Nephron (organoid): ENCODE data around the gene JAKMIP2.

Source experiments
- H3K27ac Mint-ChIP-seq, 3 experiments: 2 replicates each; pipeline ENCODE4 v1.8.0; 2020; ENCODE audit warnings: mixed read lengths in 3 of 3, mild to moderate bottlenecking in 2 of 3, moderate library complexity in 1 of 3
- H3K27me3 Mint-ChIP-seq: 2 replicates; pipeline ENCODE4 v1.8.0; 2021; ENCODE audit warnings: low read depth, mild to moderate bottlenecking, moderate library complexity, mixed read lengths
- H3K36me3 Mint-ChIP-seq: 2 replicates; pipeline ENCODE4 v1.8.0; 2020; ENCODE audit warnings: low read depth, mixed read lengths
- H3K4me1 Mint-ChIP-seq: 2 replicates; pipeline ENCODE4 v1.8.0; 2020; ENCODE audit warnings: mixed read lengths
- H3K4me3 Mint-ChIP-seq, 3 experiments: 2 replicates each; pipeline ENCODE4 v1.8.0; 2020; ENCODE audit warnings: mild to moderate bottlenecking in 3 of 3, mixed read lengths in 3 of 3, moderate library complexity in 2 of 3
- H3K9me3 Mint-ChIP-seq: 2 replicates; pipeline ENCODE4 v1.8.0; 2020; ENCODE audit warnings: mixed read lengths
- TF ChIP-seq, protein P1 (sequence below), 3 experiments: fragments of 200-600 bp; sonication (generic); IDR thresholded peaks; one replicate each; pipeline ENCODE4 v1.5.0; 2021; ENCODE audit warnings: antibody characterized with exemption in 3 of 3; ENCODE audit not compliant: unreplicated experiment in 3 of 3

JAKMIP2 gene

DNA sequence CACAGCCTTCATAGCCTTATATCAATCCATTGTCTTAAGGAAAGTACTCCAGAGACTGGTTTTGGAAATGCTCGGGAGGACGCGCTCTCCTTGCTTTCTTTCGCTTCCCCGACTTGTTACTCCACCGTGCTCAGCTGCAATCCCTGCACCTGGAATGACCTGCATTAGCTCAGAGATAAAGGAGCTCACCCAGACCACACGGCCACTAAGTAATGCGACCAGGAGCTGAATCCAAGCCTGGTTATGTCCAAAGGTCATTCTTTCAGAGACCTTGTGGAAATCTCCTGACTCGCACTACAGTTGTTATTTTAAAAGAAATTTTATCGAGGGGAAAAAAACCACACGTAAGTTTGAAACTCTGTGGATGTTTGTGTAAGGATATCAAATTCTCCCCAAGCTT, 137.3 kb downstream of the JAKMIP2 start:
- Mint-ChIP-seq H3K4me1 (no peaks in the 10 kb centered on the region), H3K27ac (peak overlapping the region; percentile 66 to 93 (median 81)), H3K9me3 (no peaks in the 10 kb centered on the region), H3K27me3 (no peaks in the 10 kb centered on the region), H3K36me3 (peaks cover 38% of the 10 kb centered on the region), H3K4me3 (peak overlapping the region; percentile 11 to 49 (median 18))
- TF ChIP-seq, protein P1, sequence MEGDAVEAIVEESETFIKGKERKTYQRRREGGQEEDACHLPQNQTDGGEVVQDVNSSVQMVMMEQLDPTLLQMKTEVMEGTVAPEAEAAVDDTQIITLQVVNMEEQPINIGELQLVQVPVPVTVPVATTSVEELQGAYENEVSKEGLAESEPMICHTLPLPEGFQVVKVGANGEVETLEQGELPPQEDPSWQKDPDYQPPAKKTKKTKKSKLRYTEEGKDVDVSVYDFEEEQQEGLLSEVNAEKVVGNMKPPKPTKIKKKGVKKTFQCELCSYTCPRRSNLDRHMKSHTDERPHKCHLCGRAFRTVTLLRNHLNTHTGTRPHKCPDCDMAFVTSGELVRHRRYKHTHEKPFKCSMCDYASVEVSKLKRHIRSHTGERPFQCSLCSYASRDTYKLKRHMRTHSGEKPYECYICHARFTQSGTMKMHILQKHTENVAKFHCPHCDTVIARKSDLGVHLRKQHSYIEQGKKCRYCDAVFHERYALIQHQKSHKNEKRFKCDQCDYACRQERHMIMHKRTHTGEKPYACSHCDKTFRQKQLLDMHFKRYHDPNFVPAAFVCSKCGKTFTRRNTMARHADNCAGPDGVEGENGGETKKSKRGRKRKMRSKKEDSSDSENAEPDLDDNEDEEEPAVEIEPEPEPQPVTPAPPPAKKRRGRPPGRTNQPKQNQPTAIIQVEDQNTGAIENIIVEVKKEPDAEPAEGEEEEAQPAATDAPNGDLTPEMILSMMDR (IDR thresholded peaks at IDR 0.05; ENCODE audit: unreplicated experiment in 3 of 3): no peak

DNA sequence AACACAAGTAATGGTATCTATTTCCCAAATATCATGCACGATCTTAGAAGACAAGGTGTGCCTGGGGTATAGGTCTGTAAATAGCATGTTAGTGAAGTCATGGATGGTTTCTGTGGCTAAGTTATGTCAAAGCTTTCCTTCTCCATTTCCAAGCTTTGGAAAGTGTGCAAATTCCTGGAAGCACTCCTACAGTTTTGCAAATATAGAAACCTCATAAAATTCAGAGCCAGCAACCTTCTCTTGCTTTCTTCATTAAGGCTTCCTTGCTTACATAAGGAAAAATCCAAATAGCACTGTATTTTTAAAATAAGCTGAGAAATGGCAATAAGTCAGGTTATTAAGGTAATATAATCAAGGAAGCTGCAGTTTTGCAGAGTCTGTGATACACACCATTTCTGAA, 138.1 kb downstream of the JAKMIP2 start:
- Mint-ChIP-seq H3K4me1 (no peaks in the 10 kb centered on the region), H3K27ac (peak overlapping the region; percentile 66 to 93 (median 81)), H3K9me3 (no peaks in the 10 kb centered on the region), H3K36me3 (peaks cover 38% of the 10 kb centered on the region), H3K27me3 (no peaks in the 10 kb centered on the region), H3K4me3 (no peak overlapping the region)
- TF ChIP-seq, protein P1 (IDR thresholded peaks at IDR 0.05; ENCODE audit: unreplicated experiment in 3 of 3): no peak

DNA sequence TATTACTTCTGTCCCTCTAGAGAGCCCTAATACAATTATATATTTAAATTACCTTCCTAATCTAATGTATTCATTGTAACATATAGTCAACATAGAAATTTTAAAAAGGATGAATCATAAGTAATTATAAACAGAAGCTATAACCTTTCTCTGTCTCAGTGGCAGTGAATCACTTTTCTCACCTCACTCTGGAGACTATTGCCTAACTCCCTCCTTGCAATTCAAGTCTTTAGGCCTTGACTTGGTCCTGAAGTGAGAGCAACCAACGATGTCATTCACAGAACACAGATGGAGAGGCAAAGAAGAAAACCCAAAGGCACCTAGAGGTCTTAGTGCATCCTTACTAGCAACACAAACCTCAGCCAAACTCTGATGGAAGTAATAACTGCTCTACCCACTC, 139.4 kb downstream of the JAKMIP2 start:
- H3K36me3 Mint-ChIP-seq: peaks cover 41% of the 10 kb centered on the region
- H3K27ac Mint-ChIP-seq: no peak overlapping the region
- no peak overlapping the region for H3K4me3 Mint-ChIP-seq
- no peaks in the 10 kb centered on the region for H3K9me3 Mint-ChIP-seq
- H3K4me1 Mint-ChIP-seq: no peaks in the 10 kb centered on the region
- H3K27me3 Mint-ChIP-seq: no peaks in the 10 kb centered on the region
- TF ChIP-seq, protein P1 (IDR thresholded peaks at IDR 0.05; ENCODE audit: unreplicated experiment in 3 of 3): no peak

DNA sequence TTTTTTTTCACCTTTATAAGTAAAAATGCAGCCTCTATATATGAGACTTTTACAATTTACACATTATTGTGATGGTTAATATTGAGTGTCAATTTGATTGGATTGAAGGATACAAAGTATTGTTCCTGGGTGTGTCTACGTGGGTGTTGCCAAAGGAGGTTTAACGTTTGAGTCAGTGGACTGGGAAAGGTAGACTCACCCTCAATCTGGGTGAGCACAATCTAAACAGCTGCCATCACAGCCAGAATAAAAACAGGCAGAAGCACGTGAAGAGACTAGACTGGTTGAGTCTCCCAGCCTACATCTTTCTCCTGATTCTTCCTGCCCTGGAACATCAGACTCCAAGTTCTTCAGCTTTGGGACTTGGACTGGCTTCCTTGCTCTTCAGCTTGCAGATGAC, 139.9 kb downstream of the JAKMIP2 start:
- no peaks in the 10 kb centered on the region for H3K9me3 Mint-ChIP-seq
- H3K4me3 Mint-ChIP-seq: no peak overlapping the region
- H3K27ac Mint-ChIP-seq: peak overlapping the region in 2 of 3 experiments; percentile 29 to 46
- H3K36me3 Mint-ChIP-seq: peaks cover 39% of the 10 kb centered on the region
- TF ChIP-seq, protein P1 (IDR thresholded peaks at IDR 0.05; ENCODE audit: unreplicated experiment in 3 of 3): no peak
- H3K27me3 Mint-ChIP-seq: no peaks in the 10 kb centered on the region
- H3K4me1 Mint-ChIP-seq: no peaks in the 10 kb centered on the region

DNA sequence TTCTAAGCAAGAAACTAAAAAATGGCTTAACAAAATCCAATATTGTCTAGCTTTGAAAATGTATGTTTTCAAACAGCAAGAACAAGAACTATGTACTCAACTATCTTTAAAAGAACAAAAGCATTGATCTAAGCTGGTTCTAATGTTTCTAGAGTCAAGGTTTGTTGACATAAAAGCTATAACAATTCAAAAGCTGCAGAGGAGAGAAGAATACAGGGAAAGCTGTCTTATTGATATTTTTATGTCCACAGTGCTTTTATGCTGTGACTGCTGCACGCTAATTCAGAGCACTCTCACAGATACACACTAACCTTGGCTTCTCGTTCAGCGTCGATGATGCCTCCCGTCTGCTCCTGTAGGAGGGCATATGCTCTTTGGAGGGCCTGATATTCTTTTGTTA, 143.2 kb downstream of the JAKMIP2 start:
- Mint-ChIP-seq H3K36me3 (peaks cover 47% of the 10 kb centered on the region), H3K9me3 (no peaks in the 10 kb centered on the region), H3K4me1 (no peaks in the 10 kb centered on the region), H3K27ac (peak overlapping the region in 1 of 3 experiments; percentile 30), H3K4me3 (no peak overlapping the region), H3K27me3 (no peaks in the 10 kb centered on the region)
- TF ChIP-seq, protein P1 (IDR thresholded peaks at IDR 0.05; ENCODE audit: unreplicated experiment in 3 of 3): no peak

DNA sequence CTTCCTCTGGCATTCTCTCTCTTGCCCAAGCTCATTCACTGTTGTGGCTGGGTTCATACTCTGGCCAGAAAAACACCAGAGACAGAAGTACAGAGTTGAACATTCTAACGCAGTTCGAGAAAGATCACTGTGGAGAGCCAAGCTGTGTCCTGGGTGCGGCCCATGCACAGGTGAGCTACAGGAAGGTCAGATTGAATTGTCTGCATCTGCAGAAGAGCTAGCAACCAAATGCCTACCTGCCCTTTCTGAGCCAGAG, 145.9 kb downstream of the JAKMIP2 start:
- Mint-ChIP-seq H3K4me1 (no peaks in the 10 kb centered on the region), H3K27me3 (no peaks in the 10 kb centered on the region), H3K27ac (no peak overlapping the region), H3K9me3 (no peaks in the 10 kb centered on the region), H3K4me3 (no peak overlapping the region), H3K36me3 (peaks cover 31% of the 10 kb centered on the region)
- TF ChIP-seq, protein P1 (IDR thresholded peaks at IDR 0.05; ENCODE audit: unreplicated experiment in 3 of 3): no peak
